Measurements from ENCODE around the gene KIT.

The KIT gene

GRCh38 chr4:54708339-54709279, 50.9 kb downstream of the KIT start:
- DNase-seq = no peak

GRCh38 chr4:54709400-54709799, 51.6 kb downstream of the KIT start:
- DNase-seq = no peak

- DNase-seq = no peak
These were observed 54.4 kb downstream of the KIT start for GRCh38 chr4:54712206-54712605.

- DNase-seq = no peak
These were observed 56.9 kb downstream of the KIT start for GRCh38 chr4:54714631-54715030.

GRCh38 chr4:54716478-54717065, 58.8 kb downstream of the KIT start:
- no peak for DNase-seq

GRCh38 chr4:54717694-54718093, 59.9 kb downstream of the KIT start:
- no peak for DNase-seq

GRCh38 chr4:54719378-54719777, 61.6 kb downstream of the KIT start:
- no peak for DNase-seq

GRCh38 chr4:54723220-54723619, 65.5 kb downstream of the KIT start:
- no peak for DNase-seq

- DNase-seq = no peak
These were observed 66.1 kb downstream of the KIT start for GRCh38 chr4:54723820-54724219.

- no peak for DNase-seq
These were observed 69.2 kb downstream of the KIT start for GRCh38 chr4:54726907-54727306.

GRCh38 chr4:54727346-54727745, 69.6 kb downstream of the KIT start:
- DNase-seq = no peak

GRCh38 chr4:54728368-54728767, 70.6 kb downstream of the KIT start:
- no peak for DNase-seq

- DNase-seq = no peak
These were observed 71.5 kb downstream of the KIT start for GRCh38 chr4:54729256-54729655.

GRCh38 chr4:54730581-54730980, 72.8 kb downstream of the KIT start:
- DNase-seq = no peak

- no peak for DNase-seq
These were observed 73.8 kb downstream of the KIT start for GRCh38 chr4:54731552-54731951.

GRCh38 chr4:54731976-54732375, 74.2 kb downstream of the KIT start:
- no peak for DNase-seq

GRCh38 chr4:54737421-54737820, 79.7 kb downstream of the KIT start:
- DNase-seq = no peak

- no peak for DNase-seq
These were observed 83.4 kb downstream of the KIT start for GRCh38 chr4:54741202-54741601.

GRCh38 chr4:54742636-54743399, 85.1 kb downstream of the KIT start:
- no peak for DNase-seq

- no peak for DNase-seq
These were observed 85.8 kb downstream of the KIT start for GRCh38 chr4:54743562-54743961.

GRCh38 chr4:54744487-54744886, 86.7 kb downstream of the KIT start:
- DNase-seq = no peak

GRCh38 chr4:54745031-54745770, 87.4 kb downstream of the KIT start:
- DNase-seq = no peak

- DNase-seq = no peak
These were observed 88.5 kb downstream of the KIT start for GRCh38 chr4:54746218-54746617.
